ENCODE measurements around the gene ARHGAP42.

DNA sequence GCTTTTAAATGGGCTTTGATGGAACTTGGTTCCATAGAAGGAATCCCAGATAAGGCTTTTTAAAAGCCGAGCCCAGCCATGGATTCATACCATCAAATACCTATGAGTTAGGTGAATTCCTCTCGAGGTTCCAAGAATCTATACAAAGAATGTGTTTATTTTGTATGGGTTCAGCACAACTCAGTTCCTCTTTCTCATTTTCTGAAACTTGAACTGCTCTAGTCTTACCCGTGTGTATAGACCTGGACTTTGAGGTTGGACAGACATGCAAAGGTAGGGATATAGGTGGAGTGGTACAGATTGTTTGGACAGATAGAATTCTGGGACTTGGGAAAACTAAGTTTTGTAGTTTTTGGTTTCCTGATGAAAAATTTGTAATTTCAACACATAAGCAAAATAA lies 344.6 kb downstream of the ARHGAP42 start:
- TF ChIP-seq, protein P1, sequence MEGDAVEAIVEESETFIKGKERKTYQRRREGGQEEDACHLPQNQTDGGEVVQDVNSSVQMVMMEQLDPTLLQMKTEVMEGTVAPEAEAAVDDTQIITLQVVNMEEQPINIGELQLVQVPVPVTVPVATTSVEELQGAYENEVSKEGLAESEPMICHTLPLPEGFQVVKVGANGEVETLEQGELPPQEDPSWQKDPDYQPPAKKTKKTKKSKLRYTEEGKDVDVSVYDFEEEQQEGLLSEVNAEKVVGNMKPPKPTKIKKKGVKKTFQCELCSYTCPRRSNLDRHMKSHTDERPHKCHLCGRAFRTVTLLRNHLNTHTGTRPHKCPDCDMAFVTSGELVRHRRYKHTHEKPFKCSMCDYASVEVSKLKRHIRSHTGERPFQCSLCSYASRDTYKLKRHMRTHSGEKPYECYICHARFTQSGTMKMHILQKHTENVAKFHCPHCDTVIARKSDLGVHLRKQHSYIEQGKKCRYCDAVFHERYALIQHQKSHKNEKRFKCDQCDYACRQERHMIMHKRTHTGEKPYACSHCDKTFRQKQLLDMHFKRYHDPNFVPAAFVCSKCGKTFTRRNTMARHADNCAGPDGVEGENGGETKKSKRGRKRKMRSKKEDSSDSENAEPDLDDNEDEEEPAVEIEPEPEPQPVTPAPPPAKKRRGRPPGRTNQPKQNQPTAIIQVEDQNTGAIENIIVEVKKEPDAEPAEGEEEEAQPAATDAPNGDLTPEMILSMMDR (IDR thresholded peaks at IDR 0.05), result no peak
- TF ChIP-seq POLR2A (IDR thresholded peaks at IDR 0.05) (no peak), POLR2AphosphoS5 (IDR thresholded peaks at IDR 0.05) (no peak), EP300 (IDR thresholded peaks at IDR 0.05) (no peak)

All from stomach (tissue), 4 donors.